HepG2 (cell line): Measurements from ENCODE around the gene BMP6. TPM values are rescaled to one million over a fixed set of nuclear protein-coding genes. Genes with fewer than 3 reads are reported as not detected.

Experiments used
- ATAC-seq: fragments of 200-7000 bp; cut with Tn5 transposase; 3 replicates; pipeline ENCODE4 v1.9.1; 2020; ENCODE audit warnings: mild to moderate bottlenecking, moderate library complexity
- BruUV-seq: library from RNA; stranded (reverse); fragments of 400-500 nt; replicated peaks from 2 replicates; lab custom pipeline; 2021; lab: Mats Ljungman, UMichigan
- CTCF ChIA-PET: fragments of 300-600 bp; formaldehyde crosslinking; extraction: SDS; loops from one replicate; lab custom pipeline; 2021; ENCODE audit warnings: low total read pairs, inconsistent platforms, low intra/inter-chr PET ratio; lab: Yijun Ruan, JAX
- POLR2A ChIA-PET: fragments of 350-600 bp; sonication (Branson Sonifier 250); formaldehyde crosslinking; loops from one replicate; lab custom pipeline; 2020; ENCODE audit warnings: antibody characterized with exemption, inconsistent platforms; lab: Yijun Ruan, JAX
- DNase-seq: peaks from one replicate; pipeline ENCODE4 v3.0.0-alpha.2; 2015; ENCODE audit warnings: low spot score
- FAIRE-seq: peaks from 3 replicates; lab custom pipeline; 2011; peaks lifted over from hg19 to GRCh38; lab: Jason Lieb, UNC
- H2AFZ ChIP-seq: one replicate; pipeline ENCODE4 v1.6.1; 2011; ENCODE audit warnings: low read length, inconsistent platforms
- H3K27ac ChIP-seq: fragments of 300-600 bp; 3 replicates; pipeline ENCODE4 v1.8.0; 2011; ENCODE audit warnings: mixed run types, mild to moderate bottlenecking, mixed read lengths, low read length, inconsistent platforms; ENCODE audit not compliant: insufficient read depth; ENCODE audit errors: extremely low read length
- H3K27me3 ChIP-seq, 2 experiments: fragments of 200-600 bp in 1 of 2; 2 replicates in 1 of 2; 3 replicates in 1 of 2; pipeline versions ENCODE4 v1.6.0 to v1.8.0; 2011; ENCODE audit warnings: low read length in 2 of 2, mild to moderate bottlenecking in 2 of 2, moderate library complexity in 2 of 2, inconsistent platforms in 1 of 2; ENCODE audit not compliant: insufficient read depth in 2 of 2, control insufficient read depth in 1 of 2
- H3K36me3 ChIP-seq, 2 experiments: fragments of 200-600 bp in 1 of 2; replicated peaks in 1 of 2; 2 replicates in 1 of 2; 3 replicates in 1 of 2; pipeline versions ENCODE4 v1.5.1 to v1.8.0; 2011; ENCODE audit warnings: low read length in 2 of 2, inconsistent platforms in 1 of 2; ENCODE audit not compliant: insufficient read depth in 2 of 2, control insufficient read depth in 1 of 2
- H3K4me1 ChIP-seq: 2 replicates; pipeline ENCODE4 v1.5.1; 2012; ENCODE audit warnings: low read length, inconsistent platforms; ENCODE audit not compliant: insufficient read depth
- H3K4me2 ChIP-seq: 2 replicates; pipeline ENCODE4 v1.6.0; 2011; ENCODE audit warnings: low read depth, low read length, inconsistent platforms
- H3K4me3 ChIP-seq, 3 experiments: fragments of 200-600 bp in 1 of 3; sonication (generic), shearing (Covaris generic) in 1 of 3; replicated peaks in 1 of 3; 2 replicates each; pipeline ENCODE4 v1.5.1; 2011 to 2016; ENCODE audit warnings: low read length in 3 of 3, inconsistent platforms in 2 of 3, low read depth in 2 of 3, mild to moderate bottlenecking in 2 of 3, control low read depth in 1 of 3, mixed read lengths in 1 of 3; ENCODE audit not compliant: insufficient read depth in 1 of 3
- H3K79me2 ChIP-seq: one replicate; pipeline ENCODE4 v1.6.1; 2011; ENCODE audit warnings: low read length, inconsistent platforms; ENCODE audit not compliant: insufficient read depth
- H3K9ac ChIP-seq: 2 replicates; pipeline ENCODE4 v1.6.0; 2011; ENCODE audit warnings: mild to moderate bottlenecking, low read depth, low read length, inconsistent platforms; ENCODE audit not compliant: insufficient read depth
- H3K9me3 ChIP-seq: 2 replicates; pipeline ENCODE4 v1.5.1; 2012; ENCODE audit warnings: mild to moderate bottlenecking, low read length
- H4K20me1 ChIP-seq: 2 replicates; pipeline ENCODE4 v1.6.0; 2011; ENCODE audit warnings: inconsistent platforms, mild to moderate bottlenecking, low read length, moderate library complexity; ENCODE audit not compliant: insufficient read depth
- HOXA5 ChIP-seq: sonication (generic); formaldehyde crosslinking; IDR thresholded peaks from 2 replicates; pipeline ENCODE4 v1.4.0; 2020; ENCODE audit warnings: missing genetic modification reagents
- KDM1A ChIP-seq: IDR thresholded peaks from 2 replicates; pipeline ENCODE4 v1.6.1; 2016; ENCODE audit warnings: missing compliant biosample characterization
- MTF1 ChIP-seq: sonication (generic); formaldehyde crosslinking; IDR thresholded peaks from 2 replicates; pipeline ENCODE4 v1.5.0; 2020; ENCODE audit warnings: missing genetic modification reagents
- SSRP1 ChIP-seq: IDR thresholded peaks from 2 replicates; pipeline ENCODE4 v1.6.1; 2016; ENCODE audit warnings: control low read depth
- ZNF234 ChIP-seq: sonication (generic); formaldehyde crosslinking; conservative IDR thresholded peaks from 2 replicates; pipeline ENCODE4 v1.5.1; 2020; ENCODE audit warnings: mild to moderate bottlenecking, missing genetic modification reagents
- ZNF263 ChIP-seq: sonication (generic); formaldehyde crosslinking; IDR thresholded peaks from 2 replicates; pipeline ENCODE4 v1.4.0; 2020; ENCODE audit warnings: missing genetic modification reagents
- ZNF83 ChIP-seq: sonication (generic); formaldehyde crosslinking; IDR thresholded peaks from 2 replicates; pipeline ENCODE4 v1.4.0; 2020; ENCODE audit warnings: missing genetic modification reagents, mild to moderate bottlenecking, borderline replicate concordance
- WGBS: methylation state at CpG from one replicate; pipeline ENCODE4 v1.1.6; 2017; ENCODE audit warnings: low lambda C conversion rate; 5-methylcytosine and 5-hydroxymethylcytosine counted together
- in situ Hi-C: cut with HindIII; loops from 2 replicates; pipeline ENCODE4 v1.10.0; 2017; ENCODE audit warnings: low pct_unique_long_range_greater_than_20kb; ENCODE audit not compliant: extremely low pct_ligation_motif_present
- intact Hi-C: fragments of 100-400 bp; cut with micrococcal nuclease; formaldehyde crosslinking; loops from one replicate; pipeline ENCODE4 v1.10.0; 2022; ENCODE audit not compliant: unreplicated experiment
- polyA plus RNA-seq, 8 experiments: library from polyadenylated mRNA; depleted of rRNA in 3 of 8; stranded (reverse) in 7 of 8; unstranded in 1 of 8; fragments of >200 nt; fragmentation: Illumina TruSeq in 4 of 8; extraction: Trizol in 4 of 8; gene quantifications; 2 replicates each; pipeline versions ENCODE4 v1.2.1 to v1.2.3, GENCODE V29; 2011 to 2016; ENCODE audit warnings: low read depth in 4 of 8, missing spikeins in 1 of 8, mixed read lengths in 1 of 8; ENCODE audit not compliant: insufficient read depth in 1 of 8
- total RNA-seq, 5 experiments: library from RNA; depleted of rRNA; stranded (reverse); fragments of >200 nt; fragmentation: Illumina TruSeq; extraction: Trizol; gene quantifications; 2 replicates each; pipeline ENCODE4 v1.2.3, GENCODE V29; 2016; ENCODE audit warnings: low read depth in 1 of 5
- TF ChIP-seq, protein P1 (sequence below): sonication (generic); formaldehyde crosslinking; conservative IDR thresholded peaks from 2 replicates; pipeline ENCODE4 v1.8.0; 2022; ENCODE audit warnings: low read depth, missing genetic modification reagents
- TF ChIP-seq, protein P2 (sequence below): sonication (generic); formaldehyde crosslinking; IDR thresholded peaks from 2 replicates; pipeline ENCODE4 v1.9.0; 2022; ENCODE audit warnings: low read depth, missing genetic modification reagents
- TF ChIP-seq, protein P3 (sequence below): sonication (generic); formaldehyde crosslinking; IDR thresholded peaks from 2 replicates; pipeline ENCODE4 v1.8.1; 2022; ENCODE audit warnings: low read depth, mild to moderate bottlenecking, missing genetic modification reagents
- TF ChIP-seq, protein P4 (sequence below): IDR thresholded peaks from 2 replicates; pipeline ENCODE4 v1.6.1; 2016; ENCODE audit warnings: low read depth
- TF ChIP-seq, protein P5 (sequence below): sonication (generic); formaldehyde crosslinking; IDR thresholded peaks from 2 replicates; pipeline ENCODE4 v1.5.1; 2020; ENCODE audit warnings: missing genetic modification reagents, mild to moderate bottlenecking, borderline replicate concordance

BMP6 gene
- total and polyA plus RNA-seq, 2 of the 13 experiments (the other 11 are each of a cell fraction or from before 2014, with no cell fraction given): 0.09 to 0.18 TPM

DNA sequence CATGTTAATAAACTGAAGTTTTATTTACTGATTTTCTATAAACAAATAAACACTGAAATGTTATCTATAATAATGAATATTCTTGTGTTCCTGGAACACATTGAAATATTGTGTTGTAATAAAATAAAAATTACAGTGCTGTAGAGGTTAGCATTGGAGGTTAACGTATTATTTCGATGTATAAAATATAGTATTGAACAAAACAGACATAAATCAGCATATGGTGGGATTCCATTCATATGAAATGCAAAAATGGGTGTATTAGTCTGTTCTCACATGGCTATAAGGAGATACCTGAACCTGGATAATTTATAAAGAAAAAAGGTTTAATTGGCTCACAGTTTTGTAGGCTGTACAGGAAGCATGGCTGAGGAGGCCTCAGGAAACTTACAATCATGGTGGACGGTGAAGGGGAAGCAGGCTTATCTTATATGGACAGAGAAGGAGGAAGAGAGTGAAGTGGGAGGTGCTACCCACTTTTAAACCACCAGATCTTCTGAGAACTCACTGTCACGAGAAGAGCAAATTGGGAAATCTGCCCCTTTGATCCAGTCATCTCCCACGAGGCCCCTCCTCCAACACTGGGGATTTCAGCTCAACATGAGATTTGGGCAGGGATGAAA, 24.6 kb upstream of the BMP6 start:
- in situ Hi-C loops (no loop called here), intact Hi-C loops (no loop called here)
- H2AFZ ChIP-seq: no peak overlapping the region
- no peaks in the 10 kb centered on the region for H3K36me3 ChIP-seq
- CTCF ChIA-PET: no interaction called here
- no peak for ATAC-seq
- no peak for TF ChIP-seq KDM1A (CRISPR knock-in tag)
- no peak for TF ChIP-seq ZNF234
- TF ChIP-seq, protein P1, sequence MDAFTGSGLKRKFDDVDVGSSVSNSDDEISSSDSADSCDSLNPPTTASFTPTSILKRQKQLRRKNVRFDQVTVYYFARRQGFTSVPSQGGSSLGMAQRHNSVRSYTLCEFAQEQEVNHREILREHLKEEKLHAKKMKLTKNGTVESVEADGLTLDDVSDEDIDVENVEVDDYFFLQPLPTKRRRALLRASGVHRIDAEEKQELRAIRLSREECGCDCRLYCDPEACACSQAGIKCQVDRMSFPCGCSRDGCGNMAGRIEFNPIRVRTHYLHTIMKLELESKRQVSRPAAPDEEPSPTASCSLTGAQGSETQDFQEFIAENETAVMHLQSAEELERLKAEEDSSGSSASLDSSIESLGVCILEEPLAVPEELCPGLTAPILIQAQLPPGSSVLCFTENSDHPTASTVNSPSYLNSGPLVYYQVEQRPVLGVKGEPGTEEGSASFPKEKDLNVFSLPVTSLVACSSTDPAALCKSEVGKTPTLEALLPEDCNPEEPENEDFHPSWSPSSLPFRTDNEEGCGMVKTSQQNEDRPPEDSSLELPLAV: no peak
- TF ChIP-seq SSRP1 (CRISPR knock-in tag): no peak
- TF ChIP-seq, protein P2, sequence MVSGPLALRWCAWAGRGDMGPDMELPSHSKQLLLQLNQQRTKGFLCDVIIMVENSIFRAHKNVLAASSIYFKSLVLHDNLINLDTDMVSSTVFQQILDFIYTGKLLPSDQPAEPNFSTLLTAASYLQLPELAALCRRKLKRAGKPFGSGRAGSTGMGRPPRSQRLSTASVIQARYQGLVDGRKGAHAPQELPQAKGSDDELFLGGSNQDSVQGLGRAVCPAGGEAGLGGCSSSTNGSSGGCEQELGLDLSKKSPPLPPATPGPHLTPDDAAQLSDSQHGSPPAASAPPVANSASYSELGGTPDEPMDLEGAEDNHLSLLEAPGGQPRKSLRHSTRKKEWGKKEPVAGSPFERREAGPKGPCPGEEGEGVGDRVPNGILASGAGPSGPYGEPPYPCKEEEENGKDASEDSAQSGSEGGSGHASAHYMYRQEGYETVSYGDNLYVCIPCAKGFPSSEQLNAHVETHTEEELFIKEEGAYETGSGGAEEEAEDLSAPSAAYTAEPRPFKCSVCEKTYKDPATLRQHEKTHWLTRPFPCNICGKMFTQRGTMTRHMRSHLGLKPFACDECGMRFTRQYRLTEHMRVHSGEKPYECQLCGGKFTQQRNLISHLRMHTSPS: no peak
- TF ChIP-seq ZNF263: no peak
- TF ChIP-seq, protein P3, sequence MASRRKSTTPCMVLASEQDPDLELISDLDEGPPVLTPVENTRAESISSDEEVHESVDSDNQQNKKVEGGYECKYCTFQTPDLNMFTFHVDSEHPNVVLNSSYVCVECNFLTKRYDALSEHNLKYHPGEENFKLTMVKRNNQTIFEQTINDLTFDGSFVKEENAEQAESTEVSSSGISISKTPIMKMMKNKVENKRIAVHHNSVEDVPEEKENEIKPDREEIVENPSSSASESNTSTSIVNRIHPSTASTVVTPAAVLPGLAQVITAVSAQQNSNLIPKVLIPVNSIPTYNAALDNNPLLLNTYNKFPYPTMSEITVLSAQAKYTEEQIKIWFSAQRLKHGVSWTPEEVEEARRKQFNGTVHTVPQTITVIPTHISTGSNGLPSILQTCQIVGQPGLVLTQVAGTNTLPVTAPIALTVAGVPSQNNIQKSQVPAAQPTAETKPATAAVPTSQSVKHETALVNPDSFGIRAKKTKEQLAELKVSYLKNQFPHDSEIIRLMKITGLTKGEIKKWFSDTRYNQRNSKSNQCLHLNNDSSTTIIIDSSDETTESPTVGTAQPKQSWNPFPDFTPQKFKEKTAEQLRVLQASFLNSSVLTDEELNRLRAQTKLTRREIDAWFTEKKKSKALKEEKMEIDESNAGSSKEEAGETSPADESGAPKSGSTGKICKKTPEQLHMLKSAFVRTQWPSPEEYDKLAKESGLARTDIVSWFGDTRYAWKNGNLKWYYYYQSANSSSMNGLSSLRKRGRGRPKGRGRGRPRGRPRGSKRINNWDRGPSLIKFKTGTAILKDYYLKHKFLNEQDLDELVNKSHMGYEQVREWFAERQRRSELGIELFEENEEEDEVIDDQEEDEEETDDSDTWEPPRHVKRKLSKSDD: no peak
- TF ChIP-seq, protein P4, sequence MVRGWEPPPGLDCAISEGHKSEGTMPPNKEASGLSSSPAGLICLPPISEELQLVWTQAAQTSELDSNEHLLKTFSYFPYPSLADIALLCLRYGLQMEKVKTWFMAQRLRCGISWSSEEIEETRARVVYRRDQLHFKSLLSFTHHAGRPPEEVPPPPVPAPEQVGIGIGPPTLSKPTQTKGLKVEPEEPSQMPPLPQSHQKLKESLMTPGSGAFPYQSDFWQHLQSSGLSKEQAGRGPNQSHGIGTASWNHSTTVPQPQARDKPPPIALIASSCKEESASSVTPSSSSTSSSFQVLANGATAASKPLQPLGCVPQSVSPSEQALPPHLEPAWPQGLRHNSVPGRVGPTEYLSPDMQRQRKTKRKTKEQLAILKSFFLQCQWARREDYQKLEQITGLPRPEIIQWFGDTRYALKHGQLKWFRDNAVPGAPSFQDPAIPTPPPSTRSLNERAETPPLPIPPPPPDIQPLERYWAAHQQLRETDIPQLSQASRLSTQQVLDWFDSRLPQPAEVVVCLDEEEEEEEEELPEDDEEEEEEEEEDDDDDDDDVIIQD (CRISPR knock-in tag): no peak
- TF ChIP-seq ZNF83: no peak
- no peak for TF ChIP-seq MTF1 (CRISPR knock-in tag)
- TF ChIP-seq, protein P5, sequence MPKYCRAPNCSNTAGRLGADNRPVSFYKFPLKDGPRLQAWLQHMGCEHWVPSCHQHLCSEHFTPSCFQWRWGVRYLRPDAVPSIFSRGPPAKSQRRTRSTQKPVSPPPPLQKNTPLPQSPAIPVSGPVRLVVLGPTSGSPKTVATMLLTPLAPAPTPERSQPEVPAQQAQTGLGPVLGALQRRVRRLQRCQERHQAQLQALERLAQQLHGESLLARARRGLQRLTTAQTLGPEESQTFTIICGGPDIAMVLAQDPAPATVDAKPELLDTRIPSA: no peak
- TF ChIP-seq HOXA5 (CRISPR knock-in tag): no peak
- no peaks in the 10 kb centered on the region for H3K79me2 ChIP-seq
- FAIRE-seq: no peak
- H3K4me3 ChIP-seq: no peak overlapping the region
- no peak overlapping the region for H3K9ac ChIP-seq
- H3K27me3 ChIP-seq: peaks cover 2 to 22% of the 10 kb centered on the region in 2 experiments; a peak in 3 of 5 replicates
- BruUV-seq: no TSS peak
- peaks cover 32% of the 10 kb centered on the region for H3K4me1 ChIP-seq
- POLR2A ChIA-PET: no interaction called here
- H4K20me1 ChIP-seq: no peaks in the 10 kb centered on the region
- no peak overlapping the region for H3K4me2 ChIP-seq
- no peak overlapping the region for H3K27ac ChIP-seq
- 6% methylated on average over 5 of the region's 5 CpGs for WGBS
- DNase-seq: no peak
- no peaks in the 10 kb centered on the region for H3K9me3 ChIP-seq
